CD14-positive monocyte (primary cell): ENCODE results near the gene FCRL3. TPM values are rescaled to one million over a fixed set of nuclear protein-coding genes. Genes with fewer than 3 reads are reported as not detected.

Experiments
- DNase-seq, 3 donors: peaks; one replicate each; pipeline ENCODE4 v3.0.0-alpha.2; 2011 to 2022
- H2AFZ ChIP-seq: 2 replicates; pipeline ENCODE4 v1.6.0; 2012; ENCODE audit warnings: mild to moderate bottlenecking, low read depth, low read length, inconsistent platforms; ENCODE audit not compliant: insufficient read depth, poor library complexity, severe bottlenecking
- H3K27ac ChIP-seq, 2 donors: 1 replicate in 1 of 2; 2 replicates in 1 of 2; pipeline ENCODE4 v1.5.1; 2012 to 2013; ENCODE audit warnings: low read length in 2 of 2, control low read depth in 1 of 2, inconsistent platforms in 1 of 2, low read depth in 1 of 2, mild to moderate bottlenecking in 1 of 2
- H3K27me3 ChIP-seq, 2 donors: one replicate each; pipeline versions ENCODE4 v1.6.0 to v1.6.1; 2011 to 2013; ENCODE audit warnings: low read length in 2 of 2; ENCODE audit not compliant: control insufficient read depth in 2 of 2, insufficient read depth in 2 of 2
- H3K36me3 ChIP-seq, 2 donors: replicated peaks in 1 of 2; 1 replicate in 1 of 2; 2 replicates in 1 of 2; pipeline versions ENCODE4 v1.5.1 to v1.6.1; 2012 to 2013; ENCODE audit warnings: low read length in 2 of 2, control low read depth in 1 of 2, inconsistent platforms in 1 of 2, mild to moderate bottlenecking in 1 of 2; ENCODE audit not compliant: insufficient read depth in 2 of 2, control insufficient read depth in 1 of 2
- H3K4me1 ChIP-seq, 2 donors: 1 replicate in 1 of 2; 2 replicates in 1 of 2; pipeline versions ENCODE4 v1.5.1 to v1.6.1; 2012 to 2013; ENCODE audit warnings: low read length in 2 of 2, control low read depth in 1 of 2, inconsistent platforms in 1 of 2, mild to moderate bottlenecking in 1 of 2, moderate library complexity in 1 of 2; ENCODE audit not compliant: insufficient read depth in 2 of 2, control insufficient read depth in 1 of 2
- H3K4me2 ChIP-seq: replicated peaks from 2 replicates; pipeline ENCODE3; 2012; ENCODE audit warnings: low read length, moderate library complexity, mild to moderate bottlenecking; ENCODE audit not compliant: poor library complexity, severe bottlenecking; ENCODE audit errors: extremely low read depth
- H3K4me3 ChIP-seq, 3 experiments: fragments of 200-600 bp in 1 of 3; sonication (generic) in 1 of 3; replicated peaks in 1 of 3; 1 replicate in 2 of 3; 2 replicates in 1 of 3; pipeline ENCODE4 v1.5.1; 2011 to 2013; ENCODE audit warnings: low read length in 3 of 3, mild to moderate bottlenecking in 3 of 3, control low read depth in 2 of 3, low read depth in 2 of 3, inconsistent platforms in 1 of 3, moderate library complexity in 1 of 3
- H3K79me2 ChIP-seq: 2 replicates; pipeline ENCODE4 v1.6.0; 2012; ENCODE audit warnings: mild to moderate bottlenecking, control low read depth, inconsistent platforms, low read length, moderate library complexity; ENCODE audit not compliant: insufficient read depth
- H3K9ac ChIP-seq: 2 replicates; pipeline ENCODE4 v1.6.0; 2017; ENCODE audit warnings: low read length, mild to moderate bottlenecking; ENCODE audit not compliant: insufficient read depth, poor library complexity, severe bottlenecking
- H3K9me3 ChIP-seq, 2 donors: replicated peaks in 1 of 2; 1 replicate in 1 of 2; 2 replicates in 1 of 2; pipeline versions ENCODE4 v1.5.1 to v1.6.1; 2012 to 2013; ENCODE audit warnings: low read length in 2 of 2, control low read depth in 1 of 2; ENCODE audit not compliant: control insufficient read depth in 1 of 2, insufficient read depth in 1 of 2
- H4K20me1 ChIP-seq: 2 replicates; pipeline ENCODE4 v1.6.0; 2012; ENCODE audit warnings: mild to moderate bottlenecking, low read length, control low read depth, moderate library complexity; ENCODE audit not compliant: insufficient read depth
- H3K27ac Mint-ChIP-seq, 7 donors: one replicate each; pipeline ENCODE4 v1.8.0; 2020; ENCODE audit warnings: mild to moderate bottlenecking in 7 of 7, mixed read lengths in 7 of 7, moderate library complexity in 6 of 7, inconsistent platforms in 2 of 7
- H3K27me3 Mint-ChIP-seq, 3 donors: one replicate each; pipeline ENCODE4 v1.8.0; 2021 to 2022; ENCODE audit warnings: low read depth in 3 of 3, mild to moderate bottlenecking in 3 of 3, mixed read lengths in 3 of 3, moderate library complexity in 3 of 3, inconsistent platforms in 1 of 3
- H3K36me3 Mint-ChIP-seq, 2 donors: one replicate each; pipeline ENCODE4 v1.8.0; 2020; ENCODE audit warnings: mixed read lengths in 2 of 2, inconsistent platforms in 1 of 2, mild to moderate bottlenecking in 1 of 2
- H3K4me1 Mint-ChIP-seq: one replicate; pipeline ENCODE4 v1.8.0; 2020; ENCODE audit warnings: mild to moderate bottlenecking, mixed read lengths
- H3K4me3 Mint-ChIP-seq, 2 donors: one replicate each; pipeline ENCODE4 v1.8.0; 2020; ENCODE audit warnings: mild to moderate bottlenecking in 2 of 2, mixed read lengths in 2 of 2, moderate library complexity in 1 of 2
- H3K9me3 Mint-ChIP-seq, 7 donors: one replicate each; pipeline ENCODE4 v1.8.0; 2020 to 2022; ENCODE audit warnings: mixed read lengths in 7 of 7, mild to moderate bottlenecking in 6 of 7, moderate library complexity in 6 of 7, inconsistent platforms in 2 of 7
- CTCF ChIP-seq: fragments of 200-600 bp; IDR thresholded peaks from one replicate; pipeline ENCODE4 v1.8.0; 2022; ENCODE audit warnings: antibody characterized with exemption, mild to moderate bottlenecking
- WGBS: methylation state at CpG from one replicate; pipeline ENCODE4 v1.1.5; 2013; ENCODE audit warnings: missing lambda C conversion rate; ENCODE audit not compliant: insufficient coverage; 5-methylcytosine and 5-hydroxymethylcytosine counted together
- intact Hi-C, 2 donors: fragments of 100-400 bp; cut with micrococcal nuclease; formaldehyde crosslinking; loops; one replicate each; pipeline versions ENCODE4 v1.15.0 to v1.15.1; 2023
- polyA plus RNA-seq, 3 donors: library from polyadenylated mRNA; depleted of rRNA in 1 of 3; unstranded in 2 of 3; stranded (reverse) in 1 of 3; fragments of 300-500 nt in 2 of 3; fragments of >200 nt in 1 of 3; fragmentation: Illumina TruSeq in 2 of 3; gene quantifications; 1 replicate in 2 of 3; 2 replicates in 1 of 3; pipeline ENCODE4 v1.2.3, GENCODE V29; 2012 to 2021

Gene FCRL3
- polyA plus RNA-seq, 3 donors: 0.09 to 0.42 (median 0.32) TPM

- DNase-seq: no peak
- no peak overlapping the region for H3K27ac Mint-ChIP-seq
- Histone ChIP-seq H2AFZ (no peak overlapping the region), H4K20me1 (no peaks in the 10 kb centered on the region), H3K27me3 (peaks cover 18 to 32% of the 10 kb centered on the region in 2 donors), H3K9me3 (no peaks in the 10 kb centered on the region), H3K27ac (no peak overlapping the region), H3K36me3 (no peaks in the 10 kb centered on the region), H3K4me1 (no peaks in the 10 kb centered on the region), H3K4me2 (no peak overlapping the region), H3K79me2 (no peaks in the 10 kb centered on the region), H3K4me3 (no peak overlapping the region), H3K9ac (no peak overlapping the region)
- no peaks in the 10 kb centered on the region for H3K9me3 Mint-ChIP-seq
- H3K4me3 Mint-ChIP-seq: no peak overlapping the region
- TF ChIP-seq CTCF: no peak
- intact Hi-C loops: no loop called here
- WGBS: 63% methylated on average over 2 of the region's 4 CpGs
- H3K4me1 Mint-ChIP-seq: peaks cover 2% of the 10 kb centered on the region
- no peaks in the 10 kb centered on the region for H3K36me3 Mint-ChIP-seq
- peaks cover 26 to 43% (median 31%) of the 10 kb centered on the region in 3 donors for H3K27me3 Mint-ChIP-seq
Measured at GRCh38 chr1:157695417-157695816, 5.2 kb downstream of the FCRL3 start.

- Histone ChIP-seq H4K20me1 (no peaks in the 10 kb centered on the region), H3K36me3 (no peaks in the 10 kb centered on the region), H3K4me2 (no peak overlapping the region), H3K9ac (no peak overlapping the region), H3K9me3 (no peaks in the 10 kb centered on the region), H3K4me3 (no peak overlapping the region), H2AFZ (no peak overlapping the region), H3K27ac (no peak overlapping the region), H3K79me2 (no peaks in the 10 kb centered on the region), H3K27me3 (peaks cover 9 to 25% of the 10 kb centered on the region in 2 donors), H3K4me1 (no peaks in the 10 kb centered on the region)
- no peaks in the 10 kb centered on the region for H3K9me3 Mint-ChIP-seq
- H3K36me3 Mint-ChIP-seq: no peaks in the 10 kb centered on the region
- intact Hi-C loops: no loop called here
- peaks cover 14 to 34% (median 28%) of the 10 kb centered on the region in 3 donors for H3K27me3 Mint-ChIP-seq
- H3K27ac Mint-ChIP-seq: no peak overlapping the region
- peaks cover 2% of the 10 kb centered on the region for H3K4me1 Mint-ChIP-seq
- TF ChIP-seq CTCF: peak; percentile 72
- H3K4me3 Mint-ChIP-seq: no peak overlapping the region
- 20% methylated on average over 3 of the region's 5 CpGs for WGBS
- peak; percentile 6 to 14 (median 7) for DNase-seq
Measured at GRCh38 chr1:157691285-157691920, 9.2 kb downstream of the FCRL3 start.
